HepG2 (cell line): ENCODE data around the gene FXN. TPM values are rescaled to one million over a fixed set of nuclear protein-coding genes. Genes with fewer than 3 reads are reported as not detected.
A peak's percentile ranks its signal among the peaks of the same experiment; 100 is the strongest.

Experiments
- FOXM1 ChIP-seq: sonication (generic); formaldehyde crosslinking; IDR thresholded peaks from 2 replicates; pipeline ENCODE4 v1.5.0; 2020; ENCODE audit warnings: missing genetic modification reagents
- GATA4 ChIP-seq: sonication (generic); IDR thresholded peaks from 2 replicates; pipeline ENCODE4 v1.6.1; 2016; ENCODE audit warnings: antibody characterized with exemption, low read depth, borderline replicate concordance
- HHEX ChIP-seq: IDR thresholded peaks from 2 replicates; pipeline ENCODE4 v1.6.1; 2016; ENCODE audit warnings: control low read depth
- MYC ChIP-seq: sonication (generic); formaldehyde crosslinking; IDR thresholded peaks from 2 replicates; pipeline ENCODE4 v1.9.0; 2021; ENCODE audit warnings: missing genetic modification reagents, borderline replicate concordance
- PBX3 ChIP-seq: sonication (generic); formaldehyde crosslinking; IDR thresholded peaks from 2 replicates; pipeline ENCODE4 v1.8.1; 2023; ENCODE audit warnings: missing genetic modification reagents, inconsistent platforms, borderline replicate concordance
- RBFOX2 ChIP-seq: fragments of 200-400 bp; formaldehyde crosslinking; IDR thresholded peaks from 2 replicates; pipeline ENCODE4 v1.6.1; 2017; ENCODE audit warnings: low read depth, mild to moderate bottlenecking, low read length
- RFXANK ChIP-seq: IDR thresholded peaks from 2 replicates; pipeline ENCODE4 v1.6.1; 2016
- THRA ChIP-seq: sonication (generic); formaldehyde crosslinking; IDR thresholded peaks from 2 replicates; pipeline ENCODE4 v1.4.0; 2020; ENCODE audit warnings: missing genetic modification reagents, borderline replicate concordance
- ZBTB46 ChIP-seq: sonication (generic); formaldehyde crosslinking; IDR thresholded peaks from 2 replicates; pipeline ENCODE4 v1.4.0; 2020; ENCODE audit warnings: mild to moderate bottlenecking, missing genetic modification reagents, borderline replicate concordance
- ZFP36L2 ChIP-seq: sonication (generic); formaldehyde crosslinking; IDR thresholded peaks from 2 replicates; pipeline ENCODE4 v1.4.0; 2020; ENCODE audit warnings: missing genetic modification reagents
- ZNF12 ChIP-seq: sonication (generic); formaldehyde crosslinking; IDR thresholded peaks from 2 replicates; pipeline ENCODE4 v1.5.0; 2020; ENCODE audit warnings: missing genetic modification reagents
- ZNF333 ChIP-seq: sonication (generic); formaldehyde crosslinking; IDR thresholded peaks from 2 replicates; pipeline ENCODE4 v1.4.0; 2020; ENCODE audit warnings: mild to moderate bottlenecking, missing genetic modification reagents, borderline replicate concordance
- ZNF564 ChIP-seq: sonication (generic); formaldehyde crosslinking; IDR thresholded peaks from 2 replicates; pipeline ENCODE4 v1.8.1; 2023; ENCODE audit warnings: mild to moderate bottlenecking, missing genetic modification reagents
- ZNF660 ChIP-seq: sonication (generic); formaldehyde crosslinking; IDR thresholded peaks from 2 replicates; pipeline ENCODE4 v1.5.1; 2020; ENCODE audit warnings: mild to moderate bottlenecking, low read depth, missing genetic modification reagents, borderline replicate concordance
- ZNF687 ChIP-seq: sonication (generic); formaldehyde crosslinking; IDR thresholded peaks from 2 replicates; pipeline ENCODE4 v1.5.1; 2020; ENCODE audit warnings: mild to moderate bottlenecking, missing genetic modification reagents, moderate library complexity
- ZNF83 ChIP-seq: sonication (generic); formaldehyde crosslinking; IDR thresholded peaks from 2 replicates; pipeline ENCODE4 v1.4.0; 2020; ENCODE audit warnings: missing genetic modification reagents, mild to moderate bottlenecking, borderline replicate concordance
- polyA plus RNA-seq, 8 experiments: library from polyadenylated mRNA; depleted of rRNA in 3 of 8; stranded (reverse) in 7 of 8; unstranded in 1 of 8; fragments of >200 nt; fragmentation: Illumina TruSeq in 4 of 8; extraction: Trizol in 4 of 8; gene quantifications; 2 replicates each; pipeline versions ENCODE4 v1.2.1 to v1.2.3, GENCODE V29; 2011 to 2016; ENCODE audit warnings: low read depth in 4 of 8, missing spikeins in 1 of 8, mixed read lengths in 1 of 8; ENCODE audit not compliant: insufficient read depth in 1 of 8
- total RNA-seq, 5 experiments: library from RNA; depleted of rRNA; stranded (reverse); fragments of >200 nt; fragmentation: Illumina TruSeq; extraction: Trizol; gene quantifications; 2 replicates each; pipeline ENCODE4 v1.2.3, GENCODE V29; 2016; ENCODE audit warnings: low read depth in 1 of 5

The FXN gene
- total and polyA plus RNA-seq, 2 of the 13 experiments (the other 11 are each of a cell fraction or from before 2014, with no cell fraction given) = 24.1 to 26.0 TPM

- TF ChIP-seq THRA = no peak
- TF ChIP-seq HHEX (CRISPR knock-in tag) = no peak
- no peak for TF ChIP-seq ZFP36L2 (CRISPR knock-in tag)
- no peak for TF ChIP-seq ZNF660 (CRISPR knock-in tag)
- TF ChIP-seq ZNF12 = peak; percentile 85
- no peak for TF ChIP-seq ZNF333 (CRISPR knock-in tag)
- no peak for TF ChIP-seq RBFOX2
- no peak for TF ChIP-seq GATA4
- no peak for TF ChIP-seq ZNF83 (CRISPR knock-in tag)
- no peak for TF ChIP-seq ZNF687 (CRISPR knock-in tag)
- no peak for TF ChIP-seq RFXANK
- TF ChIP-seq MYC (CRISPR knock-in tag) = no peak
- TF ChIP-seq PBX3 = no peak
- TF ChIP-seq FOXM1 (CRISPR knock-in tag) = no peak
- TF ChIP-seq ZBTB46 (CRISPR knock-in tag) = no peak
- TF ChIP-seq ZNF564 (CRISPR knock-in tag) = no peak
These were observed 58.0 kb downstream of the FXN start (continued) for GRCh38 chr9:69093471-69094103.
